ENCODE results near the gene TXLNG. TPM values are rescaled to one million over a fixed set of nuclear protein-coding genes. Genes with fewer than 3 reads are reported as not detected.

Gene TXLNG
- total RNA-seq, 1 experiment from 2014 or later, result 21.1 TPM

DNA sequence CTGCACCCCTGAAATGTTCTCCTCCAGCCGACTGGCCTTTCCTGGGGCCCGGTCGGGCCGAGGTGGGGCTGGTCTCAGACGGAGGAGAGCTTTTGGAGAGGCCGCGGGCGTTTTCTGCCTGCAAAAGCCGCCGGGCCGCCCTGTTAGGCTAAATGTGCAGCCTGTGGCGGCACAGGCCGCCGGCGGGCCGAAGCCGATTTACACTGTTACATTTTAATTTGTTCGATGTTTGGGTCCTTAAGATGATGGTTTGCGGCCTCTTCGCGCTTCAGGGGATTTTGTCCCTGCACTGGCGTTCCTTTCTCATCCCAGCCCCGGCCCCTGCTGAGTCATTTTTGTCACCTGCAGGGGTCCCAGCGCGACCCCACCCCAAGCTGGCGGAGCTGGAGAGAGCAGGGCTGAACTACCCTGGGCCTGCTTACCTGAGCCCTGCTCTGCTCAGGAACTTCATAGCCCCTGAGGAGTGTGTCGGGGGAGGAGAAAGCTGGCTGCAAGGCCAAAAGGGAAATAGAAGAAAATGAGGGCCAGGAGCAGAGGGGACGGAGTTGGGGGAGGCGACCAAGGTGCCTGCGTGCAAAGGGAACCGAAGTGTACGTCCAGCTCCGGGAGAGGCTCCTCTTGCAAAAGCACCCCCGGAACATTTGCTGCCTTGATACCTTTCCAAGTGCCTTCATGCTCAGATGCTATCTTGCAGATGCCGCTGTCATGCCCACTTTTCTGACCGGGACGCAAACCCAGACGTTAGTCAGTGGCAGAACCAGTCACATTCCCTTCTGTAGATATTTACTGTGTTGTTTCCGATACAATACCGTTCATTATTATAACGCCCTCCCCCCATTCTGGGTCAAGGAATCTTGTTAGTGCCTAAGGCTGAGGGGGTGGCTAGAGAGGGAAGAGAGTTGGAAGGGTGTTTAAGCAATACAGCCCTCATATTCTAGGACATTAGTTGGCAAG, 84.9 kb downstream of the TXLNG start:
- DNase-seq (ENCODE audit: low spot score), result no peak

DNA sequence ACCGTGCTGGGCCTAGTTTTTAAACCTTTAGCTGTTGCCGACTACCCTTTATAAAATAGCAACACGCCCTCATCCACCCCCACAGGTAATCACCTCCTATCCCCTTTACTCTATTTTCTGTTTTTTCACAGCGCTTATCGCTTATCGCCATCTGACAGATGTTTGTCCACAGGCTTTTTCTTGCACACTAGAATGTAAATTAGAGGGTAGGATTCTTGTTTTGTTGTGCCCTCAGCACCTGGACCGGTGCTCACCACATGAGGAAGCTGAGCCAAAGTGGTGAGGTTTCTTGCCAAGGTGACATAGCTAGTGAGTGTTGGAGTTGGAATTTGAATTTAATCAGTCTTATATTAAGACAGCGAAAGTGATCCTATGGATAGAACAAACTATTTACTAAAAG, 86.8 kb downstream of the TXLNG start:
- DNase-seq (ENCODE audit: low spot score), result no peak

GRCh38 chrX:16874458-16875095, 88.3 kb downstream of the TXLNG start:
- no peak for DNase-seq (ENCODE audit: low spot score)

DNA sequence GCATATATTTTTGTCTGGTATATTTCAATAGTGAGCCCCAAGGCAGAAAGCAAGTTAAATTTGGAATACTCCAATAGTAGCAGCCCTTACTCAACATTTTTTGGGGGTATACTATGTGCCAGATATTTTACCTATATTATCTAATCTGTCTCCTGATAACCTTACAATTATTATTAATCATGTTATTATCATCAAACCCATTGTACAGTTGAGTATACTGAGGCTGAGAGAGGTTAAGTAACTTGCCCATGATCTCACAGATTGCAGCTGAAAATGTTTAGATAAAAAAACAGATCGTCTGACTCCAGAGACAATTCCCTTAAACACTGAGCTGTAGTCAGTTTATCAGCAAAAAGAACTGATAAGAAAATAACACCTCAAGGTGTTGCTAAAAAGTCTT, 90.4 kb downstream of the TXLNG start:
- no peak for DNase-seq (ENCODE audit: low spot score)

DNA sequence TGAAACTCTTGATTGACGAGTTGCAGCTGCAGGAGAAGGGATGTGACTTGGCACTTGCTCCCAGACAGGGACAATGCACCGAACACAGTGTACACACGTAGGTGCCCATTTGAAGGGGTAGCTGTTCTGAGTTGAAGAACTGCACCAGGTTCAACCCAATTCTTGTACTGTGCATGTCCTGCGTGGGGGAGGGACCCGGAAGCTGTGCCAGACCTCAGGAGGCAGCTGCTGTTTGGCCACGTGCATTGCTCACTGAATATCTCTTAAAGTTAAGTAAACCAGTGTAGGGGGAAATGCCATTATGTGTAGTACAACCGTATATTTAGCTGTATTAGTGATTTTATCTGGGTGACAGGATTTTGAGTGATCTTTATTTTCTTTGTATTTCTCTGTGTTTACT, 95.9 kb downstream of the TXLNG start:
- DNase-seq (ENCODE audit: low spot score), result no peak

DNA sequence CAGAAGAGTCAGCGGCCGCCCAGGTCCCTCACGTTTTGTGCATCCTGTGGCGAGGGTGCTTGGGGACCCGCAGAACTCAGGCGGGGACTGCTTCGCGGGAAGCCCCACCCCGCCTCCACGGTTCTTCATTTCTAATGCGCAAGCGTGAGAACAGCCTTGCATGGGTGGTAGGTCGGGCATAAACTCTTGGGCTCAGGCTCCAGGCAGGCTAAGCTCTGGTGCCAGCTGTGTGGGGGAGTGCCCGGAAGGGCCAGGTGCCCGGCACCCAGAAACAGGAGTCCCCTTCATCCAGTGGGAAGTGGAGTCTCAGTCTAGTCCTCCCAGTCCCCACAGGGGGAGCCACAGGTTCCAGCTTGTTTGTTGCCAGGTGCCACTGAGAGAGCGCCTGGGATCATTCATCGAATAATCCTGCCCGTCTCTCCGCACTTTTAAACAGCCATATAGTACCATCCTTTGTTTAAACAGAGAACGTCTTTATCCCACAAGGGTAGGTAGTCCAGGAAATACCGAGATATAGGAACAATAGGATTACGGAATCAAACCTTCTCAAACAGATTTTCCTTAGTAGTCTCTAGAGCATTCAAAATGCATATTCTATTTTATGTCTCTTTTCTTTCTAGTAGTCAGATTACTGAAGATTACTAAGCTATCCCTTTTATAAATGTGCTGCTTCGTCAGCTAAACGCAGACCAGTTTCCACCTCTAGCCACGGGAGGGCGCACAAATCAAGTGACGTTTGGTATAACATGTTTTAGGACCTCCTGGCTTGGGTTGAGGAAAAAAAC, 96.6 kb downstream of the TXLNG start:
- peak; percentile 68 for DNase-seq (ENCODE audit: low spot score)

DNA sequence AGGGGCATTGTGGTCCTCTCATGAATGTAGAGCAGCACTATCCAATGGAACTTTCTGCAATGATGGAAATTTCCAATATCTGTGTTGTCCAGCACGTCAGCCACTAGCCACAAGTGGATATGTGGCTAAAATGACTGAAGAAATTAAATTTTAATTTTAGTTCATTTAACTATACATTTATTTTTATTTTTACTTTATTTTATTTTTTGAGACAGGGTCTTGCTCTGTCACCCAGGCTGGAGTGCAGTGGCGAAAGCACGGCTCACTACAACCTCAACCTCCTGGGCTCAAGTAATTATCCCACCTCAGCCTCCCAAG, 97.2 kb downstream of the TXLNG start:
- no peak for DNase-seq (ENCODE audit: low spot score)

DNA sequence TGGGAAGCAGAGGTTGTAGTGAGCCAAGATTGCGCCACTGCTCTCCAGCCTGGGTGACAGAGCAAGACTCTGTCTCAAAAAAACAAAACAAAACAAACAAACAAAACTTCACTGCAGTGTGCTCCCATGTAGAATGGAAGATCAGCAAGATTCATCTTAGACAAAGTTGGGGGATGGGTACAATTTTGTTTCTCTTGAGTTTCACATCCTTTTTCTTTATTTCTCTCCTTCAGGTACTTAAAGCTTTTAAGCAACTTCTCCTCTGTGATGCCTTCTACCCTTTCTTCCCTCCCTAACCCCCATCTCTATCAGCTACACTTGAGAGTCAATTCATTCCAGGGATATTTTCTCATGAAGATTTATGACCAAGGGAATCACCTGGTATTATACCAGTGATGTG, 99.4 kb downstream of the TXLNG start:
- no peak for DNase-seq (ENCODE audit: low spot score)

DNA sequence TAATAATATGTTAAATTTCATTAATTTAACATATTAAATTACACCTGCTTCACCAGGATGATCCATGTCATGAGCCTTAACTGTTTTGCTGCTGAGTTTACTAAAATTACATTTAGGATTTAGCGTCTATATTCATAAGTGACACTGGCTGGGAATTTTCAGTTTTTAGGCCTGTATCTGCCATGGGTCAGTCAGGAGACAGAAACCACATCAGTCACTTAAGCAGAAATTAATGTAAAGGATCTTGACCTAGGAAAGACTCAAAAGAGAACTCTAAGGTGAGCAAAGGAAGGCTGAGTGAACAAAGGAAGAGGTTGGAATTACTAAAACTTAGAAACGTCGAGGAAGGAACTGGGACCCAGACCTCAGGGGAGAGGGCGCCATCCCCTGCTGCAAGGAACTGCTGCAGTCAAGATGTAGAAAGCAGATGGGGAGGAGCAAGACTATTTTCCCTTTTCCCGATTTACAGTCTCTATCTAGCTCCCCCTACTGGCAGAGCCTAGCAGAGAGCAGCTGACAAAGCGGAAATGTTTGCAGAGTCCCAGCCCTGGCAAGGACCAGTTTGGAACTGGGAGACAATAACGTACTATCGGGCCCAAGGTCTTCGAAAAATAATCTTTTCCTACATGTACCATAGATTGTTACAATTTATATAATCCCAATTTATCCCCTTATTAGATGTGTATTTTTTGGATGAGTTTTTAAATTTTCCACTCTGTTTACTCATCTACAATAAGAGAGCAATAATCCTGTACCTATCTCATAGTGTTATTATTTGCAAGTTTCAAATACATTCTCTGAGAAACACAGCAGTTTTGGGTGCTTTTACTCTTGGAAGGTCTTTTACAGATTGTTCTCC, 106.5 kb downstream of the TXLNG start:
- peak; percentile 87 for DNase-seq (ENCODE audit: low spot score)

Other genes with a start within 250 kb of the TXLNG start
- not detected in 2 replicates for gene S100G, start 136.3 kb upstream of the TXLNG start, total RNA-seq (2014; rRNA removed; shearing (Covaris generic))
- gene CTPS2, start 73.8 kb upstream of the TXLNG start, total RNA-seq (2014; rRNA removed; shearing (Covaris generic)), result 30.0 and 32.9 TPM in 2 replicates
- 50.1 and 53.8 TPM in 2 replicates for gene SYAP1, start 66.9 kb upstream of the TXLNG start, total RNA-seq (2014; rRNA removed; shearing (Covaris generic))
- 260 and 261 TPM in 2 replicates for gene RBBP7, start 83.9 kb downstream of the TXLNG start, total RNA-seq (2014; rRNA removed; shearing (Covaris generic))
- 1.4 and 1.7 TPM in 2 replicates for gene REPS2, start 160.2 kb downstream of the TXLNG start, total RNA-seq (2014; rRNA removed; shearing (Covaris generic))